ENCODE measurements around the gene JHY.

Gene JHY

DNA sequence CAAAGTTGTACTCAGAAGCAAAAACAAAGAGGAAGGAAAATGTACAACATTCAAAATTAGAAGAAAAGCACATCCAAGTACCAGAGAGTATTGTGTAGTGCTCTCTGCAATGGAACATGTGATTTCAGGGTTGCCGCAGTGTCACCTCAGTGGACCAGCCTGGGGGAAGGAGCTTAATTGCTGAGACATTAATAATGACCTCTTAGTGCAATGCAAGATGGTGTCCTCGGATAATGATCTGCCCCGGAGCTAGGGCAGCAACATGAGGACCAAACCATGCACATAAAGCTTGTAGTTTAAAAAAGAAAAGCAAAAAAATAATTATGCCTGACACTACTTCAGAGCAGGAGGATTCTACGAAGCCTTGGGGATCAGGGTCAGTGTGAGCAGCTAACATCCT lies 11.3 kb upstream of the JHY start:
- DNase-seq (ENCODE audit: low read depth in 2 of 2), result no peak

DNA sequence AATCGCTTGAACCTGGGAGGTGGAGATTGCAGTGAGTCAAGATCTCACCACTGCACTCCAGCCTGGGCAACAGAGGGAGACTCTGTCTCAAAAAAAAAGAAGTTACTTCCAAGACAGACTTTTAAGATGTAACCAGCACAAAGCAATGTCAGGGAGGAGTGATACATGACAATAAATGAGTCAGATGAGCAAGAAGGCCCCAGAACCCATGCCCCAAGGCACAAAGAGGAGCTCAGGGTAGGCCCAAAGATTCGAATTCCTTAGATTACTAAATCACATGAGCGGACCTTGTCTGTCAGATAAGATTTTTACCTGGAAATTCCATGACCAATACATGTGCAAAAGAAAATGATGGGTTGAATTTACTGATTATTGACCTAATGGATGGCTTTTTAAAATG lies 10.5 kb upstream of the JHY start:
- DNase-seq (ENCODE audit: low read depth in 2 of 2), result no peak

DNA sequence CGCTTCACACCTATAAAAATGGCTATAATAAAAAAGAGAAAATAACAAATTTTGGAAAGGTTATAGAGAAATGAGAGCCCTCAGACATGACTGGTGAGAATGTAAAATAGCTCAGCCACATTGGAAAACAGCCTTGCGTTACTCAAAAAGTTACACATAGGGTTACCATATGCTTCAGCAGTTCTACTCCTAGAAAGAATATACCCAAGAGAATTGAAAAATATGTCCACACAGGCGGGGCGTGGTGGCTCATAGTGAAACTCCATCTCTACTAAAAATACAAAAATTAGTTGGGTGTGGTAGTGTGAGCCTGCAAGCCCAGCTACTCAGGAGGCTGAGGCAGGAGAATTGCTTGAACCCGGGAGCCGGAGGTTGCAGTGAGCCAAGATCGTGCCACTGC lies 7.6 kb upstream of the JHY start:
- DNase-seq (ENCODE audit: low read depth in 2 of 2), result no peak

DNA sequence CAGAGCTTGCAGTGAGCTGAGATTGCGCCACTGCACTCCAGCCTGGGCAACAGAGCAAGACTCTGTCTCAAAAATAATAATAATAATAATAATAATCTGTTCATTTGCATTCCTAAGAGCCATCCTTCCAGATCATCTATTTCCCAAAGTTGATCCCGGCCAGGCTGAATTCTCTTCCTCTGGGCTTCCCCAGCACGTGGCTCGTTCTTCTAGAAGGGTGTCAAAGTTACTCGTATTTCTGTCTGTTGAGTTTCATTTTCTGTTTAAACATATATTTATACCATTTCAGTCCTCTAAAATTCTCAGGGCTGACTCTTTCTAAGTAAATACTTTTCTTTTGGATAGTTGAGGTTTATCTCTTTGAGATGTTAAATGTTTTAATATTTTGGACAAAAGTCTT lies 4.8 kb upstream of the JHY start:
- DNase-seq (ENCODE audit: low read depth in 2 of 2), result no peak

DNA sequence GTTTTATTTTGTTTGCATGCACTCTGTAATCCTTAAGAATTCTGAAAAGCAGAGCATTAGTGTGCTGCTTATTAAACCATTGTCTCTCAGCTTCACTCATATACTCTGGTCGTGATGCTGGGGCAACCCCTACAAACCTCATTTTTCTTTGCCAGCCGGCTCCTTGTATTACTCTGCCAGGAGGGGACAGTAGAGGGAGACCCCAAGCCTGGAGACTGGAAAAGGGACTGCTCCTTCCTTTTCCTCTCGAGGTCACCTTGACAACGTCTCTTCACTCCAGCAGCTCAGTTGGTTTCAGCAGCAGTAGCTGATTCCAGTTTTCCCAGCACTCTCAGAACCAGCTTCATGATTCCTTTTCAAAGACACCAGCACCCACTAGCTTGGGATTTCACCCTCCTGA lies 2.8 kb upstream of the JHY start:
- DNase-seq (ENCODE audit: low read depth in 2 of 2), result no peak

DNA sequence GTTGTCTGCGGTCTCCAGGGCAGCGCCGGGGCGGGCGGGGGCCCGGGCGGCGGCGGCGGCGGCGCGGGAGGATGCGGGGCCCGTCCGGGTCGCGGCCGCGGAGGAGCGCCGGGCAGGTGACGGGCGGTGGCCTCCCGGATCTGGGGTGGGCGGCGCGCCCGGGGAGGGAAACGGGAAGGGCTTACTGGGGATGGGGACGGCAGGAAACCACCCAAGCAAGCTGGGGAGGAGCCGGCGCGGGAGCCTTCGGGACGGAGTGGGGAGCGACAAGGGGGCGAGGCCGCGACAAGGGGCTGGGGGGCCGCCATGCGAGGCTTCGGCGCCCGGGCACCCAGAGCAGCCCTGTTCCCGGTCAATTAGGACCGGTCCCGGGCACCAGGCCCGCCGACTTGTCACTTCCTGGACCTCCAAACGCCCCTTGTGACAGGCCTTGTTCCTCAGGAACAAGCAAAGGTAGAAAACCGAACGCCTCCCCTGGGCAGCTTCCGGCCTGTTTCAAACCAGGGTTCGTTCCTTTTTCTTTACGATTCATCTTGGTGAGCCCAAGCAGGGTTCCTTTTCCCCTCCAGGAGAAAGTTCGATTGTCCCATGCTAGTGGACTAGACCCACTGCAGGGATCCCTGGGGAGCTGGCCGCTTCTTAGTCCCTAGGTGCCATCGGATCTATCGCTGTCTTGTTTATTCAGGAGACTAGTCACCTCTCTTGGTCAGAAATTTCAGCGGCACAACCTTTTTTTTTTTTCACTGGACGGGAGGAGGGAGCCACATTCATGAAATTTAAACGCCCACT lies 492 bp downstream of the JHY start:
- peak in 1 of 2 donors; percentile 26 for DNase-seq (ENCODE audit: low read depth in 2 of 2)

DNA sequence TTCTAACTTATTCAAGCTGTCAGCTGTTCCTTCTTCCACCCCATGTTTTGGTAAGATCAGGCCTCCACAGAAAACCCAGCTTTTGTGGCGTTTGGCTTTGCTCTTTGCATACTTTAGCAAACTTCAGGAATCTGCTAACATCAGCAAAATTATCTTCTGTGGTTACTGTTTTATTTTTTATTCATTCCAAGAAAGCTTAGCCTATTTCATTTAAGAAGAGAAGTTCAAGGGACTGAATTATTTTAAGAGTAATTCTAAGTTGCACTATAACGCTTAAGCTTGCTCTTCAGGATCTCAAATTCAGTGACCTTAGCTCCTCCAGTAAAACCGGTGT lies 1.1 kb downstream of the JHY start:
- DNase-seq (ENCODE audit: low read depth in 2 of 2), result no peak

DNA sequence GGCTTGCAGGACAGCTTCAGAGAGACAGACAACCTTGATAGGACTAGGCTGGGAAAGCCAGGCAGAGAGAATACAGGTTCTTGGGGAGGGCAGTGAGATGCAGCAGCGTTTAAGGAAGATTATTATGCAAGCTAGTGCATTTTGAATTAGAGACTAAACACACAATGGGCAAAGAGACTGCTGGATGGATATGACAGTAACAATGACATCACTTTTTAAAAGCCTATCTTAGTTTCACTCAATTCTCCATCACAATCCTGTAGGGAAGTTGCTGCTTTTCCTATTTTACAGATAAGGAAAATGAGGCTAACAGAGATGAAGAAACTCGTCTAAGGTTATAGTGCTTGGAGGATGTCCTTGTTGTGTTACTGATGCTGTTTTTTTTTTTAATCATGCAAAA lies 5.6 kb downstream of the JHY start:
- no peak for DNase-seq (ENCODE audit: low read depth in 2 of 2)

DNA sequence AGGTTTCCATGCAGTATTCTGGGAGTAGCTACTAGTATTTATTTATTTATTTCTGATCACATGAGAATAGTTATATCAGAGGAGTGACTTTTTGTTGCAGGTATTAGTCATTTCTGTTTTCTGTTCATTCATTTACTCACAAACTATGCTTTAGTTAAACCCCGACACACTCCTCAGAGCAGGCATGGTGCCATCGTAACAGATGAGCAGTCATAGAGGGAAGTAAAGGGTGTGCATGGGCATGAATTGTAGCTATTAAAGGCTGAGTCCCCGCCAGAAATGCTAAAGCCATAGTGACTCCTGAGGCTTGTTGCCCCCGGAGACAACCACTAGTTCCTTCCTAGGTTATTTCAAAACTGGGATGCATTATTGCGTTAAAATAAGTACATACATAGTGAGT lies 10.6 kb downstream of the JHY start:
- no peak for DNase-seq (ENCODE audit: low read depth in 2 of 2)

DNA sequence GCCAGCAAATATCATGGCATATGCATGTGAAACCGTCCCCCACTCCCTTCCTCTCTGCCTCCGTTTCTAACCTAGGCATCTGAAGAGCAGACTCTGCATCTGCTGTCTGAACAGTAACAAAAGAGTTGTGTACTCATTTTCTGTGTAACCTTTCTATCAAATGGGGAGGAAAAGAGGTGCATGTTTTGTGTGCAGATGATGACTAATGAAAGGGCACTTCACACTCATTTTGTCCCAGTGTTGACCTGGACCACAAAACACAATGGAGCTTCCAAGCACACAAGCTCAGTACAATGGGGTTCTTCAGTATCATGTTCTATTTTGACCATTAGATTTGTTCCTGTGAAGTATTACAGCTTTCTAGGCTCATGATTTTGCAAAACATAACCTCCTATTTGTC lies 13.0 kb downstream of the JHY start:
- no peak for DNase-seq (ENCODE audit: low read depth in 2 of 2)

DNA sequence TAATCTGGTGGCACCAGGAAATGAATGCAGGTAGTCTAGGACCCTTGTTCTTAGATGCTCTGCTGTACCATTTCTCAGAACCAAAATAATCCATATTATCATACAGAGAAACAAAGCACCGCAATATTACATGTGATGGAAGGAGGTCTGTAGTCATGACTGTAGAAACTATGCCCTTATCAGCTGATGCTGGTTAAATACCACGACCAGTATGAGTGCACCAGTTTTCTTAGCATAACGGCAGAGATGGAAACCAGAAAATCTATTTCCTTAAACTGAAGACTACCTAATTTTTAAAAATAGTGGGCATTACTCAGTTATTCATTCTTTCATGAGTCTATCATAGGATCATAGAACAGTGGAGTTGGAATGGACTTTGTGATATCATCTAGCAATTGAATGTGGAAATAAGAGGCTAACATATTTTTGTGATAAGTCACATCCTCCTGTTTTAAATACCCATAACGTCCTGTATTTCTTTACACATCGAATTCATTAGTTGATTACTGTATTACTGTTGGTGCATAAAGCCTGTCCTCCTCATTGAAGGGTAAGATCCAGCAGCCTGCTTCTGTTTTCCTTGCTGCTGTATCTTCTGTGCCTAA lies 15.1 kb downstream of the JHY start:
- DNase-seq (ENCODE audit: low read depth in 2 of 2), result no peak

DNA sequence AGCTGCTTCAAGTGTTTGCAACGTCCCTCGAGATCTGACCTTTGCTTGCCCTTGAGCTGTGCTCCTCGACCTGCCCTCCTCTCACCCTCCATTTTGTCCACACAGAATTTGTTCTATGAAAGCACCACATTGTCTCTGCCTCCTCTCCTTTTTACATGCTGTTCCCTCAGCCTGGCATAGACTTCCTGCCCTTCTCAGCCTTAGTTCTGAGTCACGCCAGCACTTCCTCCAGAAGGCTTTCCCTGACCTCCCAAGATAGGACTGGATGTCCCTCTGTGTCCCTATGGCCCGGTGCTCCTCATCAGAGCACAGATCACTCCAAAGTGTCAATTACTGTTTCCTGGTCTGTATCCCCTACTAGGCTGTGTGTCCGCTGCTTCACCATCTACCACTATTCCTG lies 16.2 kb downstream of the JHY start:
- no peak for DNase-seq (ENCODE audit: low read depth in 2 of 2)

DNA sequence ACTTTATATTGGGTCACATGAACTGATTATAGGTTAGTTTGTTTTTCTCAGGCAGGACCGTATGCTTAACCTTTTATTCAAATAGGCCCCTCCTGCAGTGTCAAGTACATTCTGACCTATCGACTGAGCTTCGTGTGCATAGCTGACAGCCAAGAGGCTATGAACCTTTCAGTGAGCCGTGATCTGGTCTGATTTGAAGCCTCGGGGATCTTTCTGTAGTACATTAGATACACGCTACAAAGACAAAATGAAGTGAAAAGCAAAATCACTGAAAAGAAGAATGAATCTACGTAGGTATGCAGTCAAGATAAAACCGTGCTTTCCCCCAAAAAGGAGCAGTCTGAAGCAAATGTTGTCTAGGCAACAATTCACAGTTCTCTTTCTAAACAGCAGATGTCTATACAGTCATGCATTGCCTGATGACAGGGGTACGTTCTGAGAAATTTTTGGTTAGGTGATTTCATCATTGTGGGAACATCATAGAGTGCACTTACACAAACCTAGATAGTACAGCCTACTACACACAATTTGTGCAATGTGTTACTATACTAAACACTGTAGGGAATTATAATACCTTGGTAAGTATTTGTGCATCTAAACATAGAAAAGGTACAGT lies 18.1 kb downstream of the JHY start:
- DNase-seq (ENCODE audit: low read depth in 2 of 2), result no peak

DNA sequence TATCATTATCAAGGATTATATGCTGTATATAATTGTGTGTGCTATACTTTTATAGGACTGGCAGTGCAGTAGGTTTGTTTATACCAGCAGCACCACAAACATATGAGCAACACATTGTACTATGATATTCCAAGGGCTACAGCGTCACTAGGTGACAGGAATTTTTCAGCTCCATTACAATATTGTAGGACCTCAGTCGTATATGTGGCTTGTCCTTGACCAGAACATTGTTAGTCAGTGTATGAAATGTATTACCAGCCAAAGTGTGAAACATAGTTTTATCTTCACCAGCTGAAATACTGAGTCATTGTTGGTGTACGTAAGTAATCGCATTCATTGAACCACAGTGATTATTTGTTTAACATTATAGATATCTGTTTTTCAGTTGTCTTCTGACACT lies 20.4 kb downstream of the JHY start:
- DNase-seq (ENCODE audit: low read depth in 2 of 2), result no peak

DNA sequence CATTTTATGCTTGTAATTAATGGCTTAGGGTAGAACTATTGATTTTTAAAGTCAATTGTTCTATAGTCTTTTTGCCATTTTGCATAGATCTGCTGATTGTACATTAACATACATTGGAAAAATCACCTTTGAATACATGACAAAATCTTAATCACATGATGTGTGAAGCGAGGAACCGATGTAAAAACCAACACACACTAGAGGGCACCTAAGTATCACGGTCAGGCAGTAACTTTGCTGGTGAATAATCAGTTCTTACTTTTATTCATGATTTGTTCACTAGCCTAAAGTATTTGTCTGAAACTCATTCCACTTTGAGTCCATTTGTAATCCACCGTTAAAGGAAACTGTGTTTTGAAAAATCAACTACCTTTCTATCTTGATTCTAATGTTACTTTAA lies 28.2 kb downstream of the JHY start:
- no peak for DNase-seq (ENCODE audit: low read depth in 2 of 2)

DNA sequence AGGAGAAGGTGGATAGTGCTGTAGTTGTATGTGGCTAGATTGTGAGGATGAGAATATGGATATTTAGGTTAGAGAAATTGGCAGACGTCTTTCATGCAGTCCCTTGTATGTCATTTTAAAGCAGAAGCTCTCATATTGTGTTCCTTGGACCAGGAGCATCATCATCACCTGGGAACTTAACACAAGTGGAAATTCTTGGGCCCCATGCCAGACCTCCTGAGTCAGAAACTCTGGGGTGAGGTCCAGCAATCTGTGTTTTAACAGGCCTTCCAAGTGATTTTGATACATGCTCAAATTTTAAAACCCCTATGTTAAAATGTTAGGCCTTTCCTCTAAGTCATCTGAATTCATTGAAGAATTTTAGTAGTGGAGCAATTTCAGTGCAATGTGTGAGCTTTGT lies 34.8 kb downstream of the JHY start:
- DNase-seq (ENCODE audit: low read depth in 2 of 2), result no peak

DNA sequence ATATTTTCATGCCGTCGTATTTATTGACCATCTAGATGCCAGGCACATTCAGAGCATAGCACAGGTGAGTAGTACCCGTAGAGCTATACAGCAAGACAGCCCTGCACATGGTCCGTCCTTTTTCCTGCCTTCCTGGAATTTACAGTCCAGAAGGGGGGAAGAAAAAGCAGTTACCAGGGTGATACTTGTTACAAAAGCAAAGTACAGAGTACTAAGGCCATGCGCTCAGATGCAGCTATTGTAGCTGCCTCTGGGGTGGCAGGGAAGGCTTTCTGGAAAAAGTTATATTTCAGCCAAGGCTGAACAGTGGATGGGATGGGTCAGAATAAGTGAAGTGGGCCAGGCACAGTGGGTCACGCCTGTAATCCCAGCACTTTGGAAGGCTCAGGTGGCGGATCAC lies 36.2 kb downstream of the JHY start:
- no peak for DNase-seq (ENCODE audit: low read depth in 2 of 2)

DNA sequence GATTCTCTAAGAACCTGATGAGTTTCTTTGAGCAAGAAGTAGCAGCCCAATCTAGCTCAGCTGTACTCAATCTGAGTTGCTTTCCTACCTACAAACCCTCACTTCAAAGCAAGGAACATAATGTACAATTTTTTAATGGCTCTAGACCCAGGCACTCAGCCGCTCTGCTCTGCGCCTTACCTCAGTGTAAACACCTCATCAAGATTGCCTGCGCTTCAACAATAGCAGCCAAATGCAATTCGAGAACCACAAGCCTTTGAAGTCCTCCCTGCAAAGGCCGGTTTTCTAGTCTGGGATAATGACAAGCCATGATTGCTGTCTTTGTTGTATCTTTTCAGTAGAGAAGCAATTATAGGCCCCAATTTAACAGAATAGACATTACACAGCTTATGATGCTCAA lies 38.0 kb downstream of the JHY start:
- no peak for DNase-seq (ENCODE audit: low read depth in 2 of 2)

DNA sequence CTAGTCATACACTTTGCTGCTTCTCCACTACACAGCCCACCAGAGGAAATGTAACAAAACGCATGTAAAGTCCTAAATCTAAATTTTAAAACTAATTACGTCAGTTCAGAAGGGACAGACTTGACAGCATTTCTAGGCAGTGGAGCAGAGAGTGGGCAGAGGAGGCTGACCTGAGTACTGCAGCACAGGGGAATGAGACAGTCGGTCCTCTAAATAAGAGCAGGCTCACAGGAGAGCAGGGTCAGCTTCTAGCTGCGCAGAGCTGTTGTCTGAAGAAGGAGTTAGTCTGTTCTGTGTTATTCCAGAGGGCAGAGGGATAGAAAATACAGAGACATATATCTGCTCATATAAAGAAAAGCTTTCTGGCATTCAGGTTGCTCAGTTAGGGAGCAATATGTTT lies 40.3 kb downstream of the JHY start:
- DNase-seq (ENCODE audit: low read depth in 2 of 2), result no peak

DNA sequence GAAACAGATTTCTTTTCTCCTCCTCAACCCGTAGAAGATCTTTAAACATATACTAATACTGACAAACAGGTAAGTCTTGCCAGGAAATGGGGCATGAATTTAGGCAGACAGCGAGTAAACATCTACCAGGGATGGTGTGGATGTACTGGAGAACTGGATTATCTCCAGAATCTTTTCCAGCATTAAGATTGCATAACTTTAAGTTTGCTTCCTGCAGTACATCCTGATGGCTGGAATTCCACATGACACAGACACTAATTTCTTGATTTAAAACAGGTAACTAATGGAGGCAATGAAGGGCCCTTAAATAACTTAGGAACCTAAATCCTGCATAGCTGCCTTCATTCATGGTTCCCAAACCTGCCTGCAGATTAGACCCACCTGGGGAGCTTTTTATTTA lies 40.7 kb downstream of the JHY start:
- no peak for DNase-seq (ENCODE audit: low read depth in 2 of 2)

DNA sequence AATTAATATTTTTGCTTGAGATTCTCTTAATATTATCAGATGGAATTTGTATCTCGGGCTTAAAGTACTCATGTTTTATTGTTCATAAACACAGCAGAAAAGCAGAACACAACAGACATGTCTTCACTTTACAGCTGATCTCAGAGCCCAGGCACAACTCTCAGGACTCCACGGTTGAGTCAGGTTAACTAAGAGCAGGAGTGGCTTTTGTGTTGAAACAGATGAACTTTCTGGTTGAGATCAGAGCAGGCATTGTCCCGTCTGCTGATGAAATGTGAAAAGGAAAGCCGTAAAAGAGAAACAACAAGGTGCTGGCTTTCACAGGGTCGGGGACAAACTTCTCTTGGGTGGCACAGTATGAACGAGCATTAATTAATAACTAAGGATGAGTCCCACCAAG lies 49.0 kb downstream of the JHY start:
- no peak for DNase-seq (ENCODE audit: low read depth in 2 of 2)

DNA sequence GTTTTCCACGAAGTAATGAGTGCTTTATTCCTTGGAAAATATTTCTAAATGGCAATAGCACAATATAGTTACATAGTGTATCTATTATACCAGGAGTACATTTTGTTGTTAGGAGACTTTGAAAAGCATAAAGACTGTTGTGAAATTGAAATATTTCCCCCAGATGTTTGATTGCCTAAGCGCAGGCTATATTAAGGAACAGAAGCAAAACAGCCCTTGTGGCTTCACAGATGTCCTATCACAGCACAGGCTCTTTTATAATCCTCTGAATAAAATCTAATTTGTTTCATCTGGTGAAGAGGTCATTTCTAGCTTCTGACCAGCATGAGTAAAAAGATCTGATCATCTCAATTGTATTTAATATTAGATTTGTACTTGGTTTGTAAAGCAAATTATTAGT lies 50.9 kb downstream of the JHY start:
- DNase-seq (ENCODE audit: low read depth in 2 of 2), result no peak

DNA sequence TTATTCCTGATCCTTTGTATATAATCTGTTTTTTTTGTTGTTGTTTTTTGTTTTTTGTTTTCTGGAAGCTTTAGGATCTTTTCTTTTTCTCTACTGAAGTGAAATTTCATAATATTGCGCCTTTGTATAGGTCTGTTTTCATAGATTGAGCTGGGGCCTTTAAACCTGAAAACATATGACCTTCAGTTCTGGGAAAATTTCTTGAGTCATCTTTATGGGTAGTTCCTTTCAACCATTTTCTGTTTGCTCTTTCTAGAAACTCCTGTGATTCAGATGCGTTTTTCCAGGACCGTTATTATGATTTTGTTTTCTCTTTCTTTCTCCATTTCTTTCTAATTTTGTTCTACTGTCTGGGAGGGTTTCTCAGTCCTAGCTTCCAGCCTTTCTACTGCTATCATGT lies 55.4 kb downstream of the JHY start:
- no peak for DNase-seq (ENCODE audit: low read depth in 2 of 2)

DNA sequence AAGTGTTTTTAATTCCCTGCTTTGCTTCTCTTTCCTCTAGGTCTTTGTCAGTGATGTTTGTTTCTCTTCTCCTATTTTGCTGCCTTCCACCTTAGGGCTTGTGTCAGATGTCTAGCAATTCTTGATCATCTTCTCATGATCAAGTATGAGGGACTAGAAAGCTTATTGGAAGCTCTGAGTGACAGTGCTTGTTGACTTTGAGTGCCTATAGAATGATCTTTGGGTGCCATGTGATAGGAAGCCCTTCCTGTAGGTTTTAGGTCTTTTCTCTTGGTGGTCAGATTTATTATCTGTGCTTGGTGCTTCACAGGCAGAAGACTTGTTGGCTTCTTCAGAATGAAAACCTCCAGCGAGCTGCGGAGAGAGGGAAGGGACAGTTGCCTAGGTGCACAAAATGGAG lies 56.0 kb downstream of the JHY start:
- DNase-seq (ENCODE audit: low read depth in 2 of 2), result no peak
